Measurements from ENCODE around the gene SRM.
"Not testable (repeated sequence)": the region's sequence is repeated elsewhere in the genome, so short reads cannot be mapped to it uniquely, and the experiment has no call there.

The SRM gene

GRCh38 chr1:11045428-11046269, 14.2 kb downstream of the SRM start:
- H3K27me3 ChIP-seq (ENCODE audit: insufficient read depth, low read length): no peaks in the 10 kb centered on the region
- no peak overlapping the region for H2AFZ ChIP-seq (ENCODE audit: low read depth, low read length)
- H3K9me3 ChIP-seq (ENCODE audit: low read length): no peaks in the 10 kb centered on the region
- H3K4me1 ChIP-seq (ENCODE audit: insufficient read depth, low read length): peaks cover 3% of the 10 kb centered on the region
- no peak overlapping the region for H3K4me3 ChIP-seq (ENCODE audit: low read length)
- no peaks in the 10 kb centered on the region for H3K36me3 ChIP-seq (ENCODE audit: insufficient read depth, low read length)

GRCh38 chr1:11044849-11045427, 14.9 kb downstream of the SRM start:
- no peak overlapping the region for H3K4me3 ChIP-seq (ENCODE audit: low read length)
- no peaks in the 10 kb centered on the region for H3K9me3 ChIP-seq (ENCODE audit: low read length)
- no peaks in the 10 kb centered on the region for H3K36me3 ChIP-seq (ENCODE audit: insufficient read depth, low read length)

GRCh38 chr1:11044086-11044848, 15.6 kb downstream of the SRM start:
- no peaks in the 10 kb centered on the region for H3K36me3 ChIP-seq (ENCODE audit: insufficient read depth, low read length)

More at GRCh38 chr1:11044849-11045427, 14.9 kb downstream of the SRM start:
- Histone ChIP-seq H3K27me3 (ENCODE audit: insufficient read depth, low read length) (no peaks in the 10 kb centered on the region), H3K4me1 (ENCODE audit: insufficient read depth, low read length) (peaks cover 3% of the 10 kb centered on the region), H2AFZ (ENCODE audit: low read depth, low read length) (no peak overlapping the region)

GRCh38 chr1:11042995-11043874, 16.6 kb downstream of the SRM start:
- H3K27me3 ChIP-seq (ENCODE audit: insufficient read depth, low read length): no peaks in the 10 kb centered on the region
- H3K4me1 ChIP-seq (ENCODE audit: insufficient read depth, low read length): peaks cover 3% of the 10 kb centered on the region
- no peak overlapping the region for H3K4me3 ChIP-seq (ENCODE audit: low read length)
- H3K9me3 ChIP-seq (ENCODE audit: low read length): no peaks in the 10 kb centered on the region
- no peak overlapping the region for H2AFZ ChIP-seq (ENCODE audit: low read depth, low read length)
- H3K36me3 ChIP-seq (ENCODE audit: insufficient read depth, low read length): no peaks in the 10 kb centered on the region

More at GRCh38 chr1:11044086-11044848, 15.6 kb downstream of the SRM start:
- no peaks in the 10 kb centered on the region for H3K27me3 ChIP-seq (ENCODE audit: insufficient read depth, low read length)
- H3K4me3 ChIP-seq (ENCODE audit: low read length): no peak overlapping the region
- peaks cover 3% of the 10 kb centered on the region for H3K4me1 ChIP-seq (ENCODE audit: insufficient read depth, low read length)
- H3K9me3 ChIP-seq (ENCODE audit: low read length): no peaks in the 10 kb centered on the region
- no peak overlapping the region for H2AFZ ChIP-seq (ENCODE audit: low read depth, low read length)

GRCh38 chr1:11042065-11042464, 17.8 kb downstream of the SRM start:
- Histone ChIP-seq H3K4me1 (ENCODE audit: insufficient read depth, low read length) (peaks cover 3% of the 10 kb centered on the region), H3K36me3 (ENCODE audit: insufficient read depth, low read length) (no peaks in the 10 kb centered on the region), H3K9me3 (ENCODE audit: low read length) (no peaks in the 10 kb centered on the region), H3K4me3 (ENCODE audit: low read length) (no peak overlapping the region), H3K27me3 (ENCODE audit: insufficient read depth, low read length) (no peaks in the 10 kb centered on the region), H2AFZ (ENCODE audit: low read depth, low read length) (no peak overlapping the region)

- no peak overlapping the region for H2AFZ ChIP-seq (ENCODE audit: low read depth, low read length)
- H3K9me3 ChIP-seq (ENCODE audit: low read length): no peaks in the 10 kb centered on the region
- H3K4me1 ChIP-seq (ENCODE audit: insufficient read depth, low read length): peaks cover 3% of the 10 kb centered on the region
- no peaks in the 10 kb centered on the region for H3K27me3 ChIP-seq (ENCODE audit: insufficient read depth, low read length)
- H3K36me3 ChIP-seq (ENCODE audit: insufficient read depth, low read length): no peaks in the 10 kb centered on the region
- no peak overlapping the region for H3K4me3 ChIP-seq (ENCODE audit: low read length)
Observed at GRCh38 chr1:11041048-11041447, 18.8 kb downstream of the SRM start.

GRCh38 chr1:11040105-11040429, 19.8 kb downstream of the SRM start:
- H3K4me1 ChIP-seq (ENCODE audit: insufficient read depth, low read length): not testable (repeated sequence)

GRCh38 chr1:11039351-11040104, 20.3 kb downstream of the SRM start:
- H3K36me3 ChIP-seq (ENCODE audit: insufficient read depth, low read length): no peaks in the 10 kb centered on the region
- no peaks in the 10 kb centered on the region for H3K27me3 ChIP-seq (ENCODE audit: insufficient read depth, low read length)
- no peak overlapping the region for H2AFZ ChIP-seq (ENCODE audit: low read depth, low read length)
- H3K4me3 ChIP-seq (ENCODE audit: low read length): no peak overlapping the region
- no peaks in the 10 kb centered on the region for H3K4me1 ChIP-seq (ENCODE audit: insufficient read depth, low read length)
- H3K9me3 ChIP-seq (ENCODE audit: low read length): no peaks in the 10 kb centered on the region

More at GRCh38 chr1:11040105-11040429, 19.8 kb downstream of the SRM start:
- H3K36me3 ChIP-seq (ENCODE audit: insufficient read depth, low read length); H3K9me3 ChIP-seq (ENCODE audit: low read length); H2AFZ ChIP-seq (ENCODE audit: low read depth, low read length); H3K27me3 ChIP-seq (ENCODE audit: insufficient read depth, low read length); H3K4me3 ChIP-seq (ENCODE audit: low read length): not testable (repeated sequence)

GRCh38 chr1:11037740-11038182, 22.1 kb downstream of the SRM start:
- no peaks in the 10 kb centered on the region for H3K27me3 ChIP-seq (ENCODE audit: insufficient read depth, low read length)
- H2AFZ ChIP-seq (ENCODE audit: low read depth, low read length): no peak overlapping the region
- no peaks in the 10 kb centered on the region for H3K4me1 ChIP-seq (ENCODE audit: insufficient read depth, low read length)
- H3K4me3 ChIP-seq (ENCODE audit: low read length): no peak overlapping the region
- no peaks in the 10 kb centered on the region for H3K9me3 ChIP-seq (ENCODE audit: low read length)
- no peaks in the 10 kb centered on the region for H3K36me3 ChIP-seq (ENCODE audit: insufficient read depth, low read length)

GRCh38 chr1:11037019-11037739, 22.6 kb downstream of the SRM start:
- H3K36me3 ChIP-seq (ENCODE audit: insufficient read depth, low read length); H3K9me3 ChIP-seq (ENCODE audit: low read length); H3K4me3 ChIP-seq (ENCODE audit: low read length); H2AFZ ChIP-seq (ENCODE audit: low read depth, low read length); H3K4me1 ChIP-seq (ENCODE audit: insufficient read depth, low read length); H3K27me3 ChIP-seq (ENCODE audit: insufficient read depth, low read length): not testable (repeated sequence)

GRCh38 chr1:11031624-11032262, 28.1 kb downstream of the SRM start:
- Histone ChIP-seq H3K4me3 (ENCODE audit: low read length) (no peak overlapping the region), H2AFZ (ENCODE audit: low read depth, low read length) (no peak overlapping the region), H3K9me3 (ENCODE audit: low read length) (no peaks in the 10 kb centered on the region)

More at GRCh38 chr1:11031624-11032262, 28.1 kb downstream of the SRM start:
- H3K36me3 ChIP-seq (ENCODE audit: insufficient read depth, low read length): peaks cover 15% of the 10 kb centered on the region
- no peaks in the 10 kb centered on the region for H3K27me3 ChIP-seq (ENCODE audit: insufficient read depth, low read length)
- H3K4me1 ChIP-seq (ENCODE audit: insufficient read depth, low read length): no peaks in the 10 kb centered on the region

Data from neuron (in vitro differentiated cells).